Measurements from ENCODE around the gene KLF5.
"Not testable (repeated sequence)": the region's sequence is repeated elsewhere in the genome, so short reads cannot be mapped to it uniquely, and the experiment has no call there.

KLF5 gene

DNA sequence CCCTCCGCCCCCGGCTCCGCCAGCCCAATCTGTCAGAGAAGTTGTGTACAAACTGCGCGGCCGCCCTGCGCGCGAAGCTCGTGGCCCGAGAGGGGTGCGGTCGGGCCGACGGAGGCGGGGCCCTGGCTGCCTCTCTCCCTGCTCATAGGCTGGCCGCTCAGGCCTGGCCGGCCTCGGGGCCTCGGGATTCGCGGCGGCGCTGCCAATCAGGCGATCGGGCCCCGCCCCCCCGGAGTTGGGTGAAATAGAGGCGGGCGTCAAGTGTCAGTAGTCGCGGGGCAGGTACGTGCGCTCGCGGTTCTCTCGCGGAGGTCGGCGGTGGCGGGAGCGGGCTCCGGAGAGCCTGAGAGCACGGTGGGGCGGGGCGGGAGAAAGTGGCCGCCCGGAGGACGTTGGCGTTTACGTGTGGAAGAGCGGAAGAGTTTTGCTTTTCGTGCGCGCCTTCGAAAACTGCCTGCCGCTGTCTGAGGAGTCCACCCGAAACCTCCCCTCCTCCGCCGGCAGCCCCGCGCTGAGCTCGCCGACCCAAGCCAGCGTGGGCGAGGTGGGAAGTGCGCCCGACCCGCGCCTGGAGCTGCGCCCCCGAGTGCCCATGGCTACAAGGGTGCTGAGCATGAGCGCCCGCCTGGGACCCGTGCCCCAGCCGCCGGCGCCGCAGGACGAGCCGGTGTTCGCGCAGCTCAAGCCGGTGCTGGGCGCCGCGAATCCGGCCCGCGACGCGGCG lies at the start of gene KLF5:
Gene KLF5, plus strand, starts transcription at position 270 of the 724 bp plus-strand sequence. Its CDS starts 323 bp downstream, at position 593.
- DNase-seq: peak; percentile 100

DNA sequence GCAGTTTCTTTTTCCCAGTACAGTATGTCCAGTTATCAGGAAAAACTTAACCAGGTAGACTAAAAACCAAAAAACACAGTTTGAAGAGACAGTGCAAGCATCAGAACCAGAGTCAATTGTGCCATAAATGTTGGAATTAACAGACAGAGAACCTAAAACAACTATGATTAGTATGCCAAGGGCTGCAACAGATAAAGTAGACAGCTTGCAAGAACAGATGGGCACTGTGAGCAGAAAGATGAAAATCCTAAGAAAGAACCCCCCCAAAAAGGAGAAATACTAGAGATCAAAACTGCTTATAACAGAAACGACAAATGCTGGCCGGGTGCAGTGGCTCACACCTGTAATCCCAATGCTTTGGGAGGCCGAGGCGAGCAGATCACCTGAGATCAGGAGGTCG lies 47.1 kb upstream of the KLF5 start:
- DNase-seq: no peak

DNA sequence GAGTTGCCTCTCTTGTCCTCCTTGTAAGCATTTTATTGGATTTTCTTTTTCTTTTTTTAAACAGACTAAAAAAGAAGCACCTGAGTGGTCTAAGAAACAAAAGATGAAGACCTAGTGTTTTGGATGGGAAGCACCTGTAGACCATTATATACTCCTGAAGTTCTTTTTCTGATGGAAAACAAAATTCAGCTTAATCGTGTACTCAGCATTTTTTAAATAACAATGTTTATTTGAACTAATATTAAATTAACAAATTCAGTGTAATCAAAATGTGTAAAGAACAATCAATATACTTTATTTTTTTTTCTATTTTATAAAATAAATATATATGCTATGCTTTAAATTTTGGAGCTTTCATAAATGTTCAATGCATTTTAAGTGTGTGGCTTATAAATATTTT lies 43.0 kb upstream of the KLF5 start:
- DNase-seq: no peak

DNA sequence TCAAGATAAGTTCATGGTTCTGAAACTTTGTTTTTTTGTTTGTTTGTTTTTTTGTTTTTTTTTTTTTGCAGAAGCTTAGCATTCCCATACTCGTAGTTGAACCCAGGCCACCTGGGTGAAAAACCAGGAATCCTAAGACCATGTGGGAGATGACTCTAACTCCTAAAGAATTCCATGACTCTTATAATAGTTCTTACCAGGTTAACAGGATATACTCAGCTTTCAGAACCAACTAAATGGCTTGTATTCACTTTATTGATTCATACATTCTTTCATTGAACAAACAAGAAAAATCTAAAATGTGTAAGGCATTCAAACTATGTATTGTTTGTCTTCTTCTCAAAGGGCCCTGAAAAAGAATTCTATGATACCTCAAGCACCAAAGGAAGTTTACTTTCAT lies 40.5 kb upstream of the KLF5 start:
- no peak for DNase-seq

DNA sequence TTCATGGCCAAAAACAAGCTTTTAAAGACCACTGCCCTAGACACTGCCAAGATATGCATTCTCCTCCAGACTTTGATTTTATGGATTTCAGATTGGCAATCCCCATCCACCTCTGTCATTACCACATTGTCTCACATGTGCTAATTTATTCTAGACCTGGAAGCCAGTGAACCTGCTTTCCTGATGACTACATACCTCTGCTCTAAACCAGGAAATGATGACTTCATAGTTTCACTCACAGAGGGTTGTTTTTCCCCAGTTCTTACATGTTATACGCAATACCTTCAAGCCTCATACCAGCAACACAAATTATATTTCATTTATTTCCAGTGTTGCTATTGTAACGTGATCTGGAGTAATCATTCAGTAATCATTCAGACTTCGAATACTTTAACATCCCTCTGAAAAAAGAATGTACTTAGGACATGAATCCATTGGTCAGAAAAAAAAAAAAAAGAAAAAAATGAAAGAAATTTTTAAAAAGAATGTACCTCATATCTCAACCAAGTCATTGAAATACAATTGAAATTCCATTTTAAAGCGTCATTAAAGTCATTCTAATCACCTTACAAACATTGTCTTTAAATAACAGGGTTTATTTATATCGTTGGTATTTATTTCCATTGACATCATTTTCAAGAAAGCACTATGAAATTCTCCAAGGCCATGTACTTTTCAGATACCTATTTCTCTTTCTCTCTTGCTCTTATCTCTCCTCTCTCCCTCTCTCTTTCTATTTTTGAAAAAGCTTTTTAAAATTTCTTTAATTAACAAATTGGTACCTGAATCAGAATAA lies 33.4 kb upstream of the KLF5 start:
- DNase-seq: no peak

DNA sequence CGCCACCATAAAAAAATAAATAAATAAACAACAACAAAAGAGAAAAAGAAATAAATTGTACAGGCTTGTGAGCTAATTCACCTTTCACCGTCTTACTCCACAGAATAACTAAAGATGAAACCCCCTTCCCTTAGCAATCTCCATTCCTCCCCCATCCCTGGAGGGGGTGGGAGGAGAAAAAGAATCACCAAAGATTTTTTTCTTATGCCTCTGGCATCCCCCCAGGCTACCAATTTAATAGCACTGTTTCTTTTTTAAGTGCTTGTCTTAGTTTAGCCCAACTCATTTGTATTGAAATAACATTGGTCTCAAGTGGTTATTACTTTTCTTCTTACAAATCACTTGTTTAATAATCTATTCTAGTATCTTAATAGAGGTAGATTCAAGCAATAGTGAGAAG lies 23.9 kb upstream of the KLF5 start:
- DNase-seq: no peak

DNA sequence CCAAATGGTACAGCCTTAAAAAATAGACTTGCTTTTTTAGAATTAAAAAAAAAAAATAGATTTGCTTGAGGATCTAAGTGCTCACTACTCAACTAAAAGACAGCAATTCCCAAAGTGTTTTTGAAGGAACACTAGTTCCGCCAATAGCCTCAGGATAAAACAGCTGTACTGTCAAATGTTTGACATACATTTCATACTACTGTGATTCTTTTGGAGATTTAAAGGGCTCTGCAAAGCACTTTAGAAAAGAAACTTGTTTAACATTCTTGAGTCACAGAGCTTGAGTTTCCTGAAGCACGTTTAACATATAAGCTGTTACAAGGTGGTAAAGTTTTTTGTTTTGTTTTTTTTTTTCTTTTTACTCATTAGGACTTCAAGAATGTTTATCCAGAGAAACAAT lies 23.1 kb upstream of the KLF5 start:
- no peak for DNase-seq

DNA sequence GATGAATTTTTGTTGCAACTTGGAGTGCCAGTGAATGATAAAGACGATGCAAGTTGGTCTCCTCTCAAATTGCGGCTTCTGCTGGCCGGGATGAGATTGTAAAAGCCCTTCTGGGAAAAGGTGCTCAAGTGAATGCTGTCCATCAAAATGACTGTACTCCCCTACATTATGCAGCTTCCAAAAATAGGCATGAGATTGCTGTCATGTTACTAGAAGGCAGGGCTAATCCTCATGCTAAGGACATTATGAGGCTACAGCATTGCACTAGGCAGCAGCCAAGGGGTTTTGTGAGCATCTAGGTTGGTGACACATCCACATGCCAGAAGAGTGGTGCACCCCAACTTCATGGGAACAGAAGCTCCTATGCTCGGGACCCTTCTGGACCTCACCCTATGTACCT lies 22.2 kb upstream of the KLF5 start:
- no peak for DNase-seq

DNA sequence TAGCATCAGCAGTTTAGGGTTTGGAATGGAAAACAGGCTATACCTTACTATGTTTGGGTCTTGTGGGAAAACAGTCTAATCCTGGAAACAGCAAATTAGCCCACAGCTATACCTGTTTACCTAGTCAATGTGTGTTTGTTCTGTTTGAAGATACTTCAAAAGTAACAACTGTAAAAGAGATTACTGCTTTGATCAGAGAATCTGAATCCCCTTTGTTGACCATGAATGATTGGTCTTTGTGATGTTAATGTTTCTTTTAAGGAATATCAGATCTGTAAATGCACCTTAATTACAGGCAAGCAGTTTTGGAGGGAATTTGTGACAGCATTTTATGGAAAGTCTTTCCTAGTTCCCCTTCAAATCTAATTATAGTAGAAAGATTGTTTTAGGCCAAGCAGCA lies 20.7 kb upstream of the KLF5 start:
- no peak for DNase-seq

DNA sequence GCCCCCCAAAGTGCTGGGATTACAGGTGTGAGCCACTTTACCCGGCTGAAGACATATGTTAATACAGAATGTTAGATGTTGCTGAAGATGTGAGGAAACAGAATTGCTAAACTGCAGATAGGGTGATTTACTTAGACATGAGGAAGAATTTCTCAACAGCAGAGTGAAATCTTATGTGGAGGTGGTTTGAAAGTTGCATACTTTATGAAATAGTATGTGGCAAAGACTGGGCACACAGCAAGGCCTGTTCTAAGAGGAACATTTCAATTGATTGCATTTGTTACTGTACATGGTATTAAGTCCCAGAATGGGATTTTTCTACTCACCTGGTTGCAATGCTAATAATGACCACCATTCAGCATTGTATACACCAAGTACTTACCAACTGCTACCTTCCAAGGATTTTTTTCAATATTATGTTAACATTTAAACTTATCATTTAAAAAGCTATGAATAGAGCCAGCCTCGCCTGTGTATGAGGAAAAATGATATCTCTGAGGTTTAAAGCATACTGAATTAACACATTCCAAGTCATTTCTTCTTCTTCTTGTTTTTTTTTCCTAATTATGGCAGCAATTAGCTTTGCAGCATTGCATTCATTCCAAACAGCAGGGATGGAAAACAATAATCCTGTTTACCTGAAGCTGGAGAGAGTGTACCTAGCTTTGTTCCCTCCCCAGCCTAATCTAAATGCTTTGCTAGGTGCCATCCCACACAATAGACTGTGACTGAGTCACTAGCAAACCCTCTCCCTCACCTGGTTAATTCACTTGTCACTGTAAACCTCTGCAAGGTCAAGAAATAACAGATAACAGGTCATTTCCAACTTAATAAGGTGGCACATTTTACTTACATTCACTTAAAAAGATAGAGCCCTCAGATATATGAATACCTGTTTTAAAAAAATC lies 19.4 kb upstream of the KLF5 start:
- no peak for DNase-seq

DNA sequence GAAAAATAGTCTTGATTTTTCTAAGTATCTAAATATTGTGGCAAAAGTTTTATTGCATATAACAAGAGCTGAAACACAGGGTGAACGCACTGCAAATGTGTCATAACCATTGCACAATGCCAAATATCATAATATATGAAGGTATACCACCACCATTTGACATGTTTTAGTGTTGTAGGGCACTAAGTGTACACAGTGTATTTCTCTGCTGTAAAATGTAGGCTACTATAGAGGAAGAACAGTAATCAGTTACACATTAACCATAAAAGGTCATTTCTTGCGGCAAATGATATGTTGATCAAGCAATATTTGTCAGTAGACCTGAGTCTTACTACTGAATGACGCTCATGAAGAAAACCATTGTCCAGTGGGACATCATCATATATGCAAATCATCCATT lies 18.3 kb upstream of the KLF5 start:
- no peak for DNase-seq

DNA sequence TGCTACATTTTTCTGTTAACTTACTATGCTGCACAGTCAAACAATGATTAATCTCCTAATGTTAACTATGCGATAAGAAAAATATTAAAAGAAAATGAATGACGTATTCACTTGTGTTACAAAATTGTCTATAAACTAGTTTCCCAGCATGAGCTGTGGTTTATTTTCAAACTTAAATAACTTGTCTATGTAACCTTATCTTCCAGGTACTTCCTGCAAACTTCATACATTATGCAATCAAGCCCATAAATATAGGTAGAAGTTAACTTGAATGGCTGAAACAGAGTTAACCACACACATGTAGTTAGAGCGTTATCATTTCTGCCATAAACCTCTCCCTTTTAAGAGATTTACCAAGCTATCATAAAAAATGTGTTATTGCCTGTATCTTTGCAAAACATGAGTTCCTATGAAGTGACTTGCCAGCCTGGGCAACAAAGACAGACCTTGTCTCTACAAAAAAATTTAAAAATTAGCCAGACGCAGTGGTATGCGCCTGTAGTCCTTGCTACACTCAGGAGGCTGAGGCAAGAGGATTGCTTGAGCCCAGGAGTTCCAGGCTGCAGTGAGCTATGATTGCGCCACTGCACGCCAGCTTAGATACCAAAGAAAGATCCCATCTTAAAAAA lies 17.7 kb upstream of the KLF5 start:
- DNase-seq: peak; percentile 66

DNA sequence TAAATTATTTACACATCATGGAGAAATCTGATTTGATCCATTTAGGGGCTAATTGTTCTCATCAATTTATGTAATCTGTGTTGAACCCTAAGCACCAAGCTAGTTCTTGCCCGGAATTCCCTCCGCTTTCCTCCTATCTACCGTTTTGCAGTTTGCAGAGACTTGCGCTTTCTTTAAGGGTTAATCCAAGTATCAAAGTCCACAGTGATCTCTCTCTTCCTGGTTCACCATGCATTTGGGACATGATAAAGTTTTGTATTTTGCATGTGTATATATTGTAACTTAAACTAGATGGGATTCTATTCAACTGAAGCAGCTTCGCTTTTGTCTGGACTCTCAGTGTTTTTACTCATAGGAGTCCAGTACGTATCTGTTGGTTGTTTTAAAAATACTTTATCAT lies 13.8 kb upstream of the KLF5 start:
- DNase-seq: no peak

DNA sequence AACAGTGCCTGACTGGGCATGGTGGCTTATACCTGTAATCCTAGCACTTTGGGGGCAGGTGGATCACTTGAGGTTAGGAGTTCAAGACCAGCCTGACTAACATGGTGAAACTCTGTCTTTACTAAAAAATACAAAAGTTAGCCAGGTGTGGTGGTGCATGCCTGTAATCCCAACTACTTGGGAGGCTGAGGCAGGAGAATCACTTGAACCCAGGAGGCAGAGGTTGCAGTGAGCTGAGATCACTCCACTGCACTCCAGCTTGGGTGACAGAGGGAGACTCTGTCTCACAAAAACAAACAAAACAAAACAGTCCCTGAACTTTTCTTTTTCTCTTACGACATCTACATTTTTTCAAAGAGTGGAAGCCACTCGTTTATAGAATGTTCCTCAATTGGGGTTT lies 10.2 kb upstream of the KLF5 start:
- not testable (repeated sequence) for DNase-seq

DNA sequence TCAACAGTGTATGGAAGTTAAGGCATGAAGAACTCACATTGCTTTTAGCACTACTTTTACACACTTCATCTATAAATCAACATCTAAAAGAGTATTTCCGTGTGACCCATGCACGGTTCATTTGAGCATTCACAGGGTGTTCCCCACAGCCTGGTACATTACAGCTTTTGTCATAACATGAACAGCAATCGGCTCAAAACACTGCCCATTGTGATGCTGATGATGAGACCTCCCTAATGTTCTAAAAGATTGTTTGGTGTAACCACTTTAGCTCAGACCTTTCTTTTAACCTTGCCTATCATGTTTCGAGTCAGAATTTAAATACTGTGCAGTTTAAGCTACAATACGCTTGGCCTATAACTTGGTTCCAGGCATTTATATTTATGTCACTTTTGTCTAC lies 4.1 kb upstream of the KLF5 start:
- DNase-seq: no peak

DNA sequence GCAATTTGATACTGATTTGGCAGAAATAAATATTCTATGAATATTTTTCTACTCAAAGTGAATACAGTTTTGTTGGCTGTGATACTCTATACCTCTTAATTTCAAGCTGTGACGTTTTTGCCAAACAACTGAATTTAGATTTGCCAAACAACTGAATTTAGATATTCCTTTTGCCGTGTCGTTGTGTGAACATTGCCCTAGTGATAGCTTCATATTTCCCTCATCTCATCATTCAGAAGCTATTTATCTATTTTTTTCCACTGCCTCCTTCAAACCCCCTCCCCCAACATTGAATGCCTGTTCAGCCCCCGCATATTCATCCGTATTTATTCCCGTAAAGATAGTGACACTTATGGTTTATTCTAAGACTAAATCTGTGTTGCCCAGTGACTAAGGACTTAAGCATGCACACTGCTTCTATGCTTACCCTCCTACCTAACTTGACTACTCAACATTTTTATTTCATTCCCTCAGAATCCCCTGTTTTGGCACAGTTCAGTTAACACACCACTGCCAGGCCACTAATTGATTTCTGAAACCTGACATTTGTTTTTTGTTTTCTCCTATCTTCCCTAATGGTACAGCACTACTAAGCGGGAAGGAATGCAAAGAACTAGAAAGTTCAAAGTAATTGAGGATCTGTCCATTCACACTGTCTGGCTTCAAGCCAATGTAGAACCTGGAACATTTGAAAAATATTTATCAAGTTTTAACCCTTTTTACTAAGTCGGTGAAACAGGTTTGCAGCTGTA lies 2.8 kb upstream of the KLF5 start:
- DNase-seq: peak; percentile 80

DNA sequence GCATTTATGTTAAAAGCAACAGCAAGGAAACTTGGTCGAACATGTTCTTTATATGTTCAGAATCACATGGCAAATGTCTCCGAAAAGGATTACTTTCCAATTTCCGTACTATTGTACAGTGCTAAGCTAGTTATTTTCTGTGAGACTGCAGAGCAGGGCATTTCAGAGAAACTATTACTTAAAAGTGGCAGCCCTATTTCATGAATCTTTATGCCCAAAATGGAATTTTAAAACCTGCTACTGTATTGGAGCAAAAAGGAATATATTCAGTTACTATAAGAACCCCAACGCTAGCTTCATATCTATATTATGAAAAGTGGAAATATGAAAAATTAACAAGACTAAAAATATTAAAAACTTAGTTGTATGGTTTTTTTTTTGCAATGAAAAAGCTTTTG lies 2.2 kb upstream of the KLF5 start:
- no peak for DNase-seq

DNA sequence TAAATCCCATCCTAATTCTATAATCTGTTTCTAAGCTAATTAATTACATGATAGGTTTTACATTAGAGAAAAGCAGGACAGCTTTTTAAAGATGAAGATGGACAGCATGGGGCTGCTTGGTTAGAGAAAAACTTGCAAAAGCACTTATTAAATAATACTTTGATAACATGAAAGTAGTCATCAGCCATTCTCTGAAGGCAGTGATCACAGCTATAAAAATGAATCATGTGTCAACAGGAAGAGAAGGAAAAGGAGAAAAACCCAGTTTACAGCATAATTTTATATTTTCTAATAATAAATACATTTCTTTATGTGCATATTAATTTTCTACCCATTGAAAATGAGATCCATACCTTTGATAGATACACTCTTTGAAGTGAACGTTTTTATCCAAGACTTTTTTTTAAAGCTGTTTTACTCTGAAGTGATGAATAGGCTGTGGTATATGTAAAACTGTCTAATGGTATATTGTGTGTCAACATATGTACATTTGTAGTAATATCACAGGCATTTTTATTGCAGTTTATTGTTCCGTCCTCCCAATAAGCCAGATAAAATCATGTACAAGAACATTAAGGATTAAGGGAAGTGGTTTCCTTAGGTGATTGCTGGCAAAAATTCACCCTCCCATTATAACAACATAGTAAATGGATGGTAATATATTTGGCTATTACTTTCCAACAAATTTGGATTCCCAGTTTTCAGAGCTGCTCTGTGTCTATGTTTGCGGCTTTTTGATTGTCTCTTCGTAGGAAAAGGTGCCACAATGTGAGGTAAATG lies 1.3 kb upstream of the KLF5 start:
- no peak for DNase-seq

DNA sequence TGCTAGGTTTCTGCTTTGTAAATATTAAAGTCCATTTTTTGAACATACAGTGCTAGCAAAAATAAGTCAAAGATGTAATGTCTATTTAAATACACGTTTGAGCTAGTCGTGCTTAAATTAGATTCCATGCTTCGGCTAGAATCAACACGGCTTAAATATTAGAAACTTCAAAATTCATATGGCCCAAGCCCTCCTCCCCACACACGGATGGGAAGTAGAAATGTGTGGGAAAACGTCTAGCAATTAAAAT lies 816 bp upstream of the KLF5 start:
- no peak for DNase-seq

DNA sequence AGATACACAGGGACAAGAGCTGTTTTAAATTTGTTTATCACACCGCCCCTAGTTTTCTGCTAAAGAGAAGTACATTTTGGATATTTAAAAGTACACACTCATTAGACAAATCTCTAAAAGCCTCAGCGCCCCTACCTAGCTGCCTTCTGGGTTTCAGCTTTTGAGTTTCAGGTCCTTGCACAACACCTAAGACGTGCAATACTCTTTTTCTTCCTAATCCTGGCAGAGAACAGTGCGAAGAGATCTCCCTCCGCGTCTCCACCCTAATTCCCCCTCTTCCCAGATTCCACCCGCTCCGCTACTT lies 421 bp upstream of the KLF5 start:
- no peak for DNase-seq

DNA sequence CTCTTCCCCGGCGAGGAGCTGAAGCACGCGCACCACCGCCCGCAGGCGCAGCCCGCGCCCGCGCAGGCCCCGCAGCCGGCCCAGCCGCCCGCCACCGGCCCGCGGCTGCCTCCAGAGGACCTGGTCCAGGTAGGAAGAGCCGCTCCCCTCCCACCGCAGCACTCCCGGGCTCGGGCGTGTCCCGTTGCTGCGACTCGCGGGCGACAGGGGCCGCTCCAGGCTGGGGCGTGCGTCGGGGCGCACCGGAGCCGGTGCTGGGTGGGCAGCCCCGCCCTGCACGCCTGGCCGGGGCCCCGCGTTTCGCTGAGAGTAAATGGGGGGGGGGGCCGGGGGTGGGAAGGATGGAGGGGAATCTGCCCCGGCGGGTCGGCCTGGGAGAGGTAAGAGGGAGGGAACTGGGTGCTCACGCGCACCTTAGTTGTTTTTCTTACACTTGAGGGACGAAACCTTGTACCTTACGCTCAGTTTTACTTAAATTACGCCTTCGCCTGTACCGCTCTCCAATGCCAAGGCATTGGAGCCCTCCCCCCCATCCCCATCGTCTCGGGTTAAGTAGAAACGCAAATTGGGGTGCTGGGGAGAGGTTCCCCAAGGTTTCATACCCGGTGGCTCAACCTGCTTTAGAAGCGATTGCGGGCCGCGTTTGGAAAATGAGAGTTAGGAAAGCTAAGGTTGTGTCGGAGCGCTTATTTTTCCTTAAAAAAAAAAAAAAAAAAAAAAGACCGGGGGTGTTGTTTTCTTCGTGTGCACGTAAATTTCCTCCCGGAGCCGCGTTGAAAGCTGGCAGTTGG lies 850 bp downstream of the KLF5 start:
- peak; percentile 86 for DNase-seq

Data from islet precursor cell (in vitro differentiated cells).